IMR-90 (cell line): Measurements from ENCODE around the gene KCNH4.

Experiments used
- CTCF ChIP-seq: conservative IDR thresholded peaks from 2 replicates; pipeline ENCODE4 v1.5.1; 2012; ENCODE audit warnings: mild to moderate bottlenecking, low read depth, low read length, improper control_type of control experiment
- NFE2L2 ChIP-seq: fragments of 150-350 bp; IDR thresholded peaks from 2 replicates; pipeline ENCODE4 v1.6.1; 2016; ENCODE audit warnings: low read depth, mild to moderate bottlenecking, low read length

GRCh38 chr17:42131232-42131631, 49.7 kb downstream of the KCNH4 start:
- TF ChIP-seq NFE2L2: no peak
- TF ChIP-seq CTCF: no peak
